ENCODE data around the gene C1orf116.
"Not testable (repeated sequence)": the region's sequence is repeated elsewhere in the genome, so short reads cannot be mapped to it uniquely, and the experiment has no call there.

The C1orf116 gene

DNA sequence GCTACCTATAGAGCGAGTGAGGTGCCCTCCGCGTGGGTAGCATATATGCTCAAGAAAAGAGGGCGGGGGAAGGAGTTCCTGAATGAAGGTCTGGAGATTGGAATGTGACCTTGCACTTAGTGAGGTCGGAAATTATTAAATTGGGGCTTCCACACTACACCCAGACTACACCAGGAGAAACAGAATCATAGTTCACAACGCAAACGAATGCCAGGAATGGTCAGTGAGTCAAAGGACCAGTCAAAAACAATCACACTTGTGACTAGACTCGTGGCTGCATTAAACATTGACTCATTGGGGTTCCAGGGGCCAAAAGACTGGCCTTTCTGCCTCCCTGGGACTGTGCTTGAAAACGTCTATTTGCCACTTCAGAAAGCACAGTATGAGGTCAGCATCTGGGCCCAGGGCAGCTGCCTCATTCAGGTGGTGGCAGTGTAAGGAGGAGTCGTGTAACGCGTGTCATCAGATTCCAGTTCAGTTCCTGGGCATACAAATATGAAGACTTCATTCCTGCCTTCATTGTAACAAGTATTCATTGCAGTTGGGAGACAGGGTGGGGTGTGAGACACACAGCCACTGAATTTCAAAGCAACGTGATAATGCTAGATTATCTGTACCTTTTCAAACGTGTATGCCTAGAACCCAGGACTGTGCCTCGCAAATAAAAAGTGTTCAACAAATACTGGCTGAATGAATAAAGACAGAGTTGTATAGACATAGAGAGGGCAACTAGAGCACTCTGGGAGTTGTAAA is 18.8 kb upstream of the C1orf116 start, which contains the start of gene YOD1:
Gene YOD1 (minus strand): TSS at position 18 of the 753 bp plus-strand sequence. CDS start 178 bp downstream, outside the sequence.
- Mint-ChIP-seq H3K9me3 (no peaks in the 10 kb centered on the region), H3K4me3 (peak within 1 kb of the TSS; percentile 99), H3K4me1 (ENCODE audit: low read depth) (peaks cover 67% of the 10 kb centered on the region), H3K36me3 (ENCODE audit: low read depth) (peaks cover 29% of the 10 kb centered on the region), H3K27me3 (no peaks in the 10 kb centered on the region), H3K27ac (peak within 1 kb of the TSS; percentile 98)

DNA sequence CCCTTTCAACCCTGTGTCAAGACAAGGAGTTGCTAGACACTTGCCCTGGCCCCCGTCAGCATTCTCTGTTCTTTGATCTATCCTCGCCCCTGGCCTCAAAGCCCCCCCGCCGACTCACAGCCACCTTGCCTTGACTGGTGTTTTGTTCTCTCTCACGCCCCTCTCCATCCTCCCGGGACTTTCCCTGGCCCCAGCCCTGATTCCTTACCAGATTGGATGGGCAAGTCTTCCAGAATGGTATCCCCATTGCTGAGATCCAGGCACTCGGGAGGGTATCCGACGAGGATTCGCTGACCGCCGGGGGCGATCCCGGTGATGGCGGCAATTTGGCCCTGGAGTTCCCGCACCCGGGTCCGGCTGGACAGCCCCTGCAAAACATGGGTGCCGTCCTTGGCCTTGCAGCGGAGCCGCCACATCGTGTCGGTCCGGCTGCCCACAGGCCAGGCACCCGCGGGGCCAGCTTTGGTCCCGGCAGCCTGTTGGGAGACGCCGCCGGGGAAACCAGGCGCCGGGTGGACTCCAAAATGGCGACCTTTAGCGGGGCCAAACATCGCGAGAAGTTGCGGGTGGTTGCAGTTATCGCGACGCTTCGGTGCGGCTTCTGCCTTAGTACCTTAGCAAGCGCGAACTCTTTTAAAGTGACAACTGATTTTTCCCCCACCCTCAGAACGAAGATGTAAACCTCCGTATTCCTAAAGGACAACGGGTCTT is 18.1 kb upstream of the C1orf116 start:
- H3K27ac Mint-ChIP-seq = peak overlapping the region; percentile 98
- peak overlapping the region; percentile 99 for H3K4me3 Mint-ChIP-seq
- no peaks in the 10 kb centered on the region for H3K9me3 Mint-ChIP-seq
- H3K27me3 Mint-ChIP-seq = no peaks in the 10 kb centered on the region
- peaks cover 36% of the 10 kb centered on the region for H3K36me3 Mint-ChIP-seq (ENCODE audit: low read depth)
- peaks cover 74% of the 10 kb centered on the region for H3K4me1 Mint-ChIP-seq (ENCODE audit: low read depth)

DNA sequence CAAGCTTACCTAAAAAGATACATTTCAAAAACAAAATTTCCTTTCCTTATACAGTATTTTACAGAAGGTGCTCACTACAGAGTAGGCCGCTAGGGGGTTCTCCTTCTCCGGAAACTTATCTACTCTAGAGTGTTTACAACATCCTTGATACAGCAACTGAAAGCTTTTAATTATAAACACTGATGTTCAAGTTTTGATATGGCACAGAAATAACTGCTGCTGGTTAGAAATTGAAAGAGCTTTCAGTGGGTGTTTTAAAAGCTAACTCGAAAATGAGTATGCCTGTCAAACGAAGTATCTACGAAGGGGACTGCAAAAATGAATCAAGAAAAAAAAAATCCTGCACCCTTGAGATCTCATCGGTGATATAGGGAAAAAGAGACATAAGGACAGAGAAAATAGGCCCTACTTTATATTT is 17.4 kb upstream of the C1orf116 start:
- Mint-ChIP-seq H3K4me3 (peak overlapping the region; percentile 99), H3K27ac (peak overlapping the region; percentile 98), H3K9me3 (no peaks in the 10 kb centered on the region), H3K36me3 (ENCODE audit: low read depth) (peaks cover 40% of the 10 kb centered on the region), H3K27me3 (no peaks in the 10 kb centered on the region), H3K4me1 (ENCODE audit: low read depth) (peaks cover 78% of the 10 kb centered on the region)

DNA sequence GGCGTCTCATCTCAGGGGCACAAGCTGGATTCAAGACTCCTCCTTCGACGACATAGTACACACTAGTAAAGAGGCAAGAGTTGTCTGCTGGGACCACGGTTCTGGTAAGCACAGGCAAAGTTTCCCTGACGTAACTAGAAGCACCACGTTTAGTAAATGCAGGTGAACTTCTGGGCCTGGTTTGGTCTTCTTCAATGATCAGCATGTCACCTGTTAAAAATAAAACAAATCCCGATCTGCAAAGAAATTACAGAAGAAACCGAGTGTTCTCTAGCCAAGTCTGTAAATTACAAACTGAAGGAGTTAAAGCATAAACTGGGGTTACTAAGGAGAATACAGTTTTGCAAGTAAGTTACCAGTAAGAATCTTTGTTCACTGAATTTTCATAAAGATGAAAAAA is 17.0 kb upstream of the C1orf116 start:
- Mint-ChIP-seq H3K27me3 (no peaks in the 10 kb centered on the region), H3K36me3 (ENCODE audit: low read depth) (peaks cover 45% of the 10 kb centered on the region), H3K4me1 (ENCODE audit: low read depth) (peaks cover 78% of the 10 kb centered on the region), H3K9me3 (no peaks in the 10 kb centered on the region), H3K4me3 (peak overlapping the region; percentile 99), H3K27ac (peak overlapping the region; percentile 63)

DNA sequence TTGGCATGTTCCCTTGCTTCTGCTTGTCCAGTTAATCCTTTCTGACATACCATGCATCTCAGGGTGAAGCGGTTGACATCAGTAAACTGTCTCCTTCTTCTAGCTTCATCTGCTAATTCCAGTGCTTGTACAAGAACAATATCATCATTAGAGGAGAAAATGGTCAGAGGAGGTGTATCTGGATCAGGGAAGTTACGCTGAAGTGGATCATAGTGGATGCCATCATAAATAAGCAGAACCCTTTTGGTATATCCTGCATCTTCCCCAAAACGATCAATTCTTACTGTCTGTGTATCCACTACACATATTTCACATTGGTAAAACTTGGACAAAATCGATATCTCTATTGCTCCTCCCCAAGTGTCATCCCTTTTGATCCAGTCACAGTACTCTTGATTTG is 16.5 kb upstream of the C1orf116 start:
- peaks cover 45% of the 10 kb centered on the region for H3K36me3 Mint-ChIP-seq (ENCODE audit: low read depth)
- peaks cover 74% of the 10 kb centered on the region for H3K4me1 Mint-ChIP-seq (ENCODE audit: low read depth)
- H3K27ac Mint-ChIP-seq = no peak overlapping the region
- no peaks in the 10 kb centered on the region for H3K27me3 Mint-ChIP-seq
- no peaks in the 10 kb centered on the region for H3K9me3 Mint-ChIP-seq
- peak overlapping the region; percentile 99 for H3K4me3 Mint-ChIP-seq

DNA sequence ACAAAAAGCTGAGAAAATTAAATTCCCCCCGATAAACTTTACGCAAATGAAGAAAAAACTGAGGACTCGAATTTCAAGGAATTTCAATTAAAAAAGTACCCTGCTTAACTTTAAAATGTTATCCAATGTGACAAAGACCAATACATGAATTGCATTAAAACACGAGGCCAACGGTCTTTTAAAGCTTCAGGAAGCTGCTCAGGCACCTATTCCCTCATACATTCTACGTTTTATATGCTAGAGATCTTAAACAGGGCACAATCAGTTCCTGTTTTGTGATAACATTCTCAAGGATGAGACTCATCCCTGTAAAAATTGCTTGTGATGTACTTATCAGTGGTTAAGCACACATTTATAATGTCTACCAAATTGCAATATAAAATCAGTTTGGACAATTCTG is 15.5 kb upstream of the C1orf116 start:
- Mint-ChIP-seq H3K4me1 (ENCODE audit: low read depth) (peaks cover 70% of the 10 kb centered on the region), H3K27me3 (no peaks in the 10 kb centered on the region), H3K36me3 (ENCODE audit: low read depth) (peaks cover 53% of the 10 kb centered on the region), H3K9me3 (no peaks in the 10 kb centered on the region), H3K4me3 (no peak overlapping the region), H3K27ac (no peak overlapping the region)

DNA sequence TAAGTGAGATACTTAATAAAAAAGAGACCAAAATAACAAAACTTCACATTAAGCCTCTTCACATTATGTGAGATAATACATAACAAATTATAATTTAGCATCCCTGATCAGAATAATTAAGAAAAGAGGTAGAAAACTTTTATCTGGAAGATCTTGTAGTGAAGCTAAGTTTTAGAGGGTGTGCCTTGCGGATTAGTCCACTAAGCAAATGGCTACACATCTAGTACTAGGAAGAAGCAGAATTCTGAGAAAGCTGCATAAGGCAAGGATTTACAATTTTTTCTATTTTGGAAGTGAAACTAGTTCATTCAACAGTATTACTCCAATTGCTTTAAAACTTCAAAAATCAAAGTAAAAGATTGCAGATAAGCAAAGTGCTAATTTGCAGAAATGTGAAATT is 14.9 kb upstream of the C1orf116 start:
- Mint-ChIP-seq H3K27ac (no peak overlapping the region), H3K9me3 (no peaks in the 10 kb centered on the region), H3K27me3 (no peaks in the 10 kb centered on the region), H3K4me1 (ENCODE audit: low read depth) (peaks cover 70% of the 10 kb centered on the region), H3K36me3 (ENCODE audit: low read depth) (peaks cover 59% of the 10 kb centered on the region), H3K4me3 (no peak overlapping the region)

DNA sequence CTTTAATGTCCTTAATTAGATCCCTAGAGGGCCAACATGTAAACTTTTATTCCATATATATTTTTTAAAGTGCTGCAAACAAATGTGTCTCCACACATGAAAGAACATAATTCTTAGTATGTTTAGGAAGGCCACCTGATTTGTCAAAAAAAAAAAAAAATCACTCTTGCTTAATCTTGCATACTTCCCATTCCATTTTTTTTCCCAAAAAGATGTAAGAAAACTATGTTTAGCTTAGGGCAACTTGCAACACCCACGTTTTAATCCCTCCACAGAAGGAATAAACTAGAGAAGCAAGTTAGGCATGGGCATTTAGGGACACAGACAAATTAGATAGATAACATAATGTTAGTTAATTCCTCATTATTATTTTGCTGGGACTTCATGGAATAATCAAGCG is 12.9 kb upstream of the C1orf116 start:
- Mint-ChIP-seq H3K4me1 (ENCODE audit: low read depth) (peaks cover 55% of the 10 kb centered on the region), H3K4me3 (no peak overlapping the region), H3K27ac (no peak overlapping the region), H3K27me3 (no peaks in the 10 kb centered on the region), H3K36me3 (ENCODE audit: low read depth) (peaks cover 60% of the 10 kb centered on the region), H3K9me3 (no peaks in the 10 kb centered on the region)

DNA sequence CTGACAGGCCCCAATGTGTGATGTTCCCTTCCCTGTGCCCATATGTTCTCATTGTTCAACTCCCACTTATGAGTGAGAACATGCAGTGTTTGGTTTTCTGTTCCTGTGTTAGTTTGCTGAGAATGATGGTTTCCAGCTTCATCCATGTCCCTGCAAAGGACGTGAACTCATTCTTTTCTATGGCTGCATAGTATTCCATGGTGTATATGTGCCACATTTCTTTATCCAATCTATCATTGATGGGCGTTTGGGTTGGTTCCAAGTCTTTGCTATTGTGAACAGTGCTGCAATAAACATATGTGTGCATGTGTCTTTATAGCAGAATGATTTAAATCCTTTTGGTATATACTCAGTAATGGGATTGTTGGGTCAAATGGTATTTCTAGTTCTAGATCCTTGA is 8.8 kb upstream of the C1orf116 start:
- not testable (repeated sequence) for H3K9me3 Mint-ChIP-seq, H3K27me3 Mint-ChIP-seq, H3K27ac Mint-ChIP-seq, H3K4me3 Mint-ChIP-seq
- Mint-ChIP-seq H3K4me1 (ENCODE audit: low read depth) (peaks cover 27% of the 10 kb centered on the region), H3K36me3 (ENCODE audit: low read depth) (peaks cover 32% of the 10 kb centered on the region)

DNA sequence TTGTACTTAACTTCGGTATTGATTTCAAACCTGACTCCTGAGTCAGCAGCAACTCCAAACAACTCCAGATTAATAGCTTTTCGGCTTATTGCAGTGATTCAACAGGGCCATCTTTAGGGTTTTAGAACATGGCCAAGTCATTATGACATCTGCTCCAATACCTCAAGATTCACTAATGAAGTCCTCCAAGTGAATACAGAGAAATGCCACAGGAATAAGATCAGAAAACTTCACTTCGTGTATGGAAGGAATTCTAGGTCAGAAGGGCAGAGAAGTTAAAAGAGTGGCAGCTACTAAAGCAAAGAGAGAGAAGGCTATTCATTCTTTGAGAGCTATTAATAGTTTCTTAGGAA is 7.6 kb upstream of the C1orf116 start:
- Mint-ChIP-seq H3K9me3 (no peaks in the 10 kb centered on the region), H3K36me3 (ENCODE audit: low read depth) (peaks cover 21% of the 10 kb centered on the region), H3K27ac (no peak overlapping the region), H3K4me3 (no peak overlapping the region), H3K27me3 (no peaks in the 10 kb centered on the region), H3K4me1 (ENCODE audit: low read depth) (peaks cover 16% of the 10 kb centered on the region)

DNA sequence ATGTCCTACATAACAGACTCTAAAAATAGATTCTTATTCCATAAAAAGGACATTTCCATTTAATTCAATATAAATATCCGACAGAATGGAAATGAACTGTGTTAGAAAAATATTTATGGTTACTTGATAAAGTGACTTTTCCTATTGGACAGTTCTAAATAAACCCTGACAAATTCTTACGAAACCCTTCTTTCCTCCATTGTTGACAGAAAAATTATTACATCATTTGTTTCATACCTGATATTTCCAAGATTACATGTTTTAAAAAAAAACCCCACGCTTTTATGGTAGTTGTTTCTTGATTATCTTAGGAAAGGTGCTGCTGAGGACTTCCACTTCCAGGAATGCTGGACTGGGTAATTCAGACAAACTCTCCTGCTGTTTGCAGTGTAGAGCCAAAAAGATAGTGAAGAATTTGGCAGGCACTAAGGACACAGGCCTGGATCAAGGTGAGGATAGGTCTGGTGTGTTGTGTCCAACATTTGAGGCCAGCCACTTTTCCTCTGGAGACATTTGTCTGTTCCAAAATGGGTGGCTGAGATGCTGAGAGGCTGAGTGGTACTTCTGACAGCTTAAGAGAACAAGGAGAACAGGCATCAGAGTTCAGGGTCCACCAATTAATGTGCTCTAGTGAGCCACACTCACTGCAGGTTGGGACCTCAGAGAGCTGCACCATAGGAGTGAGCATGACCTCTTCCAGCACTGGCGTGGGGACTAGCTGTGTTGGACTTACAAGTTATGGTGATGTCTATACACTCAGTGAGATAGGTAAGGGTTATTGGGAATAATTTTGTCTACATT is 7.0 kb upstream of the C1orf116 start:
- Mint-ChIP-seq H3K4me1 (ENCODE audit: low read depth) (peaks cover 12% of the 10 kb centered on the region), H3K27me3 (no peaks in the 10 kb centered on the region), H3K36me3 (ENCODE audit: low read depth) (peaks cover 16% of the 10 kb centered on the region), H3K27ac (no peak overlapping the region), H3K9me3 (no peaks in the 10 kb centered on the region), H3K4me3 (no peak overlapping the region)

DNA sequence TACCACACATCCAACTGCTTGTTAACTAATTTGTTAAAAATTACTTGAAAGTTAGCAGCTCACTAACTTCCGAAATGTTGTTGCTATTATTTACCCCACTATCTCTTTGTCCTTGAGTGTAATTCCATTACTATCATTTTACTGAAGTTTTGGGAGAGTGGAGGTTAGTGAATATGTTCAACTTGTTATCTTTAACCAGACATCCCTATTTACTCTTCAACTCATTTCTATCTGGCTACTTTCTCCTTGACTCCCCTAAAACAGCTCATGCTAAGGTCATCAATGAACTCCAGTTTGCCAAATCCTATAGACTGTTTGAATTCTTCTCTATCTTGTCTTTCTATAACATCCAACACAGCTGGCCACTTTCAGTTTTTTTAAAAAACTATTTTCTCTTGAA is 4.3 kb upstream of the C1orf116 start:
- no peaks in the 10 kb centered on the region for H3K9me3 Mint-ChIP-seq
- no peak overlapping the region for H3K27ac Mint-ChIP-seq
- no peaks in the 10 kb centered on the region for H3K4me1 Mint-ChIP-seq (ENCODE audit: low read depth)
- no peaks in the 10 kb centered on the region for H3K36me3 Mint-ChIP-seq (ENCODE audit: low read depth)
- no peak overlapping the region for H3K4me3 Mint-ChIP-seq
- peaks cover 14% of the 10 kb centered on the region for H3K27me3 Mint-ChIP-seq

DNA sequence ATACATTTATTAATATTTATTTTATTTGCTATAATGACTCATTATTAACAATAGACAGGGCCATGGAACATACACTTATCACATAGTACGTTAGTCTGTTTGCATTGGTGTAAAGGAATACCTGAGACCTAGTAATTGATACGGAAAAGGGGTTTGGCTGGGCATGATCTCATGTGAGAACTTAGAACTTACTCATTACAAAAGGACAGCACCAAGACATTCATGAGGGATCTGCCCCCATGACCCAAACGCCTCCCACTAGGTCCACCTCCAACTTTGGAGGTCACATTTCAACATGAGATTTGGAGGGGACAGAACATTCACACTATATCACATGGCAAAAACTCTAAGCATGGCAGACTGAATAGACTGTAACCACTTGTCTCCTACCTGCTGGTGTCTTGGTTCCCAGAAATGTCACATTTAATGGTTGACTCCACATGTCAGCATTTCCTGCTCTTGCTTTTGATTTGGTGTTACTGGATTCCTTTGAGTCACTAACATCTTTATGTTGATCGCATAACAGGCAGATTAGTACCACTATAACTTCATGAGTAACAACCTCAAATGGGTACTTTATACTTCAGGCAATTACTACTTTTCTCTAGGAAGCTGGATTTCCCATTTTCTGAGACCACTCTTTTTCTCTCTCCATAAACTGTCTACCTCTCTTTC is 3.5 kb upstream of the C1orf116 start:
- H3K4me1 Mint-ChIP-seq (ENCODE audit: low read depth) = no peaks in the 10 kb centered on the region
- peaks cover 23% of the 10 kb centered on the region for H3K27me3 Mint-ChIP-seq
- H3K4me3 Mint-ChIP-seq = no peak overlapping the region
- H3K27ac Mint-ChIP-seq = no peak overlapping the region
- H3K9me3 Mint-ChIP-seq = no peaks in the 10 kb centered on the region
- H3K36me3 Mint-ChIP-seq (ENCODE audit: low read depth) = no peaks in the 10 kb centered on the region

DNA sequence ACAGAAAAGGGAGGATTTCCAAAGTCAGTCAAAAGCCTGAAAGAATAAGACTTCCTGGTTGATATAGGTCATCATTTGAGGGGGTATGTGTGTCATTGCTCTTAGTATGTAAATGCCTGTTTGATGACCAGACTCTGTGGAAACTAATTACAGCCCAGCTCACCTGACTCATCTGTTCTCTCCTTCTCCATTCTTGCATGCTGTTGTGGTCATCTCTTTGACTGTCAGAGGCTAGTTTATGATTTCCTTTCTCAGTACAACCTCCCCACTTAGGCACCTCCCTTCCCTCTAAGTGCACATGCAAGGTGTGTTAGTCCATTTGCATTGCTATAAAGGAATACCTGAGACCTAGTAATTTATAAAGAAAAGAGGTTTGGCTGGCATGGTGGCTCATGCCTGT is 2.4 kb upstream of the C1orf116 start:
- Mint-ChIP-seq H3K36me3 (ENCODE audit: low read depth) (no peaks in the 10 kb centered on the region), H3K4me3 (no peak overlapping the region), H3K27me3 (peaks cover 31% of the 10 kb centered on the region), H3K9me3 (no peaks in the 10 kb centered on the region), H3K4me1 (ENCODE audit: low read depth) (no peaks in the 10 kb centered on the region), H3K27ac (no peak overlapping the region)
